Large intestine (tissue), 3 donors: ENCODE data around the gene TNNC1. TPM values are rescaled to one million over a fixed set of nuclear protein-coding genes. Genes with fewer than 3 reads are reported as not detected.

Experiments
- DNase-seq, 2 donors: peaks; one replicate each; pipeline versions ENCODE4 v3.0.0 to v3.0.0-alpha.2; 2013
- H3K27ac ChIP-seq: one replicate; pipeline ENCODE4 v1.5.1; 2013; ENCODE audit warnings: low read length
- H3K27me3 ChIP-seq: 2 replicates; pipeline ENCODE4 v1.6.1; 2013; ENCODE audit warnings: low read length; ENCODE audit not compliant: control insufficient read depth, insufficient read depth
- H3K36me3 ChIP-seq: 2 replicates; pipeline ENCODE4 v1.6.1; 2013; ENCODE audit warnings: low read length; ENCODE audit not compliant: control insufficient read depth, insufficient read depth
- H3K4me1 ChIP-seq: one replicate; pipeline ENCODE4 v1.6.1; 2013; ENCODE audit warnings: low read length; ENCODE audit not compliant: control insufficient read depth, insufficient read depth
- H3K4me3 ChIP-seq: one replicate; pipeline ENCODE4 v1.5.1; 2013; ENCODE audit warnings: low read length
- H3K9me3 ChIP-seq: one replicate; pipeline ENCODE4 v1.6.1; 2013; ENCODE audit warnings: mild to moderate bottlenecking, low read depth, low read length, moderate library complexity; ENCODE audit not compliant: control insufficient read depth
- WGBS: methylation state at CpG from one replicate; pipeline ENCODE4 v1.1.5; 2013; ENCODE audit warnings: low lambda C conversion rate; ENCODE audit not compliant: insufficient coverage; 5-methylcytosine and 5-hydroxymethylcytosine counted together
- polyA plus RNA-seq: library from polyadenylated mRNA; unstranded; fragments of 120-200 nt; gene quantifications from one replicate; pipeline ENCODE4 v1.2.1, GENCODE V29; 2013

Gene TNNC1
- polyA plus RNA-seq, 1 donor: 1.8 TPM

DNA sequence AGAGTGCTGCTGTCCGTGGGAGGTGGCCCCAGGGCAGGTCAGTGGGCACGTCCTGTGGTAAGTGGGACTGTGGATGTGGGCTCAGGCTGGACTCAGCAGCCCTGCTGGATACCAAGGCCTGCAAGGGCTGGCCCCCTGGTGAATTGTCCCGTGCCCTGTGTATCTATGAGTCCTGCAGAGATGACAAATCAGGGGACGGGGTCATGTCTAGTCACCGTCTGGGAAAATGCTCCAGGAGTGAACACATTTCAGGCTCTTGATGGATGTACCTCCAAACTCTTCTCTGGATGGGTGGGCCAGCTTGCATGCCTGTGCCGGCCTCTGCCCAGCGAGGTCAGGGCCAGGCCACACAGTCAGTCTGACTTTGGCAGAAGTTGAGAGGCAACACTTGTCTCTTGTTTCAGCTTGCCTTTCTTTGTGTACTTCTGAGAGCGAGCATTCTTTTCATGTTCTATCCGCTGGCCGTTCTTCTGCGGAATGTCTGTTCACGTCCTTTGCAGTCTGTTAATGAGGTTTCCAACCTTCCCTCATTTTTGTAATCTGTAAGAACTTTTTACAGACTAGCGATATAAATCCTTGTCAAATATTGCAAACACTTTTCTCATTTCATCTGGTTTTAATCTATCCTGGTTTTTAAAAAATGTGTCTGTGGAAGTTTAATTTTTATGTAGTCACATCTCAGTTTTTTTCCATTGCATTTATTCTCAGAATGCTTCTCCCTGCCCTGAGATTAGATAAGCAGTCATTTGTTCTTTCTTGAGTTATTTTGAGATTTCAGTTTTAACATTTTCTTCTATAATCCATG, 29.9 kb upstream of the TNNC1 start:
- H3K9me3 ChIP-seq: peaks cover 11% of the 10 kb centered on the region
- H3K27ac ChIP-seq: no peak overlapping the region
- H3K36me3 ChIP-seq: peaks cover 82% of the 10 kb centered on the region
- H3K4me1 ChIP-seq: no peaks in the 10 kb centered on the region
- WGBS: 87% methylated on average over 6 of the region's 13 CpGs
- H3K4me3 ChIP-seq: no peak overlapping the region
- no peak for DNase-seq
- no peaks in the 10 kb centered on the region for H3K27me3 ChIP-seq

DNA sequence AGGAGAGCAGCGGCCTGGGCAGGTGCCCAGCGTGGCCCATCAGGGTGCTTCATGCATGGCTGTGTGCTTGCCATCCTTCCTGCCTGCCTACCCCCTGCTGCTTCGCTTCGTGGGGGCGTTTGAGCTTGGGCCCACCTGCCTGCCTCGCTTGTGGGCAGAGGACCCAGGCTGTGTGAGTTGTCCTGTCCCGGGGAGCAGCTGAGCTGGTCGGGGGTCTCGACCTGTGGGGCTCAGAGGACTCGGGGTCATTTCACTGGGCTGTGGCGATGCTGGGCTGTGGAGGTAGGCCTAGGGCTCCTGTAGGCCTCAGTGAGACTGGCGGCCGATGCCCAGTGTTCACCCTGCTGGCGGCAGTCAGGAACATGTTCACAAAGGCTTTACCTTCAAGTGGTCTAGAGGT, 29.2 kb upstream of the TNNC1 start:
- H3K4me3 ChIP-seq: no peak overlapping the region
- no peak for DNase-seq
- H3K4me1 ChIP-seq: no peaks in the 10 kb centered on the region
- WGBS: no CpG with 5 or more reads among the region's 14 CpGs
- no peaks in the 10 kb centered on the region for H3K27me3 ChIP-seq
- no peak overlapping the region for H3K27ac ChIP-seq
- H3K9me3 ChIP-seq: peaks cover 8% of the 10 kb centered on the region
- peaks cover 83% of the 10 kb centered on the region for H3K36me3 ChIP-seq

DNA sequence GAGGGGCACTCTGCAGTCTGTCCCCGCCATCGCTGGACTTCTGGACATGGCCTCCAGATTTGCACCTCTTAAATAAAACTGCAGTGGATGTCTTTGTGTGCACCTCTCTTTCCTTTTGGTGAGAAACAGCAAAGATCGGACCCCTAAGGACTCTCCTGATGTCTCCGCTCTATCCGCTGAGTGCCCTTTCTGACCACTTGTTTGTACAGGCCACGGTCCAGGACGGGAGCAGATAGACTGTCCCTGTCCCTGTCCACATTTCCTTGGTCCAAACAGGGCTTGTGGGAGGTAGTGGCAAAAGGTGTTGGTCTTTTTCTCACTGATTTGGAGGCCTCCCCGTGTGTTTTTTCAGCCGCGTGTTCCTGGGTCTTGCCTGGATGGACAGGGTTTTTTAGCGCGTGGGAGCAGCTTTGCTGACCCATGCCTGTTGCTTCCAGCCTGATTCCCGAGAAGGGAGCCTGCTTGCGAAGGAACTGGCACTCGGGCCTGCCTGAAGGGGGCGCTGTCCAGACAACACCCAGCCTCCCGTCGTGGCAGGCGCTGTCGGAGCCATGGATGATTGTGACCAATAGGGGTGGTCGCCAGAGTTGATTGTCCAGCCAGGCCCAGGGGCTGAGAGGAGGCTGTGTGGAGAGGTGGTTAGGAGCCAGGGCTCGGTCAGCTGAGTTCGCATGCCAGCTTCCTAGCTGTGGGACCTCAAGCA, 28.1 kb upstream of the TNNC1 start:
- H3K27ac ChIP-seq: no peak overlapping the region
- peaks cover 1% of the 10 kb centered on the region for H3K9me3 ChIP-seq
- no peak overlapping the region for H3K4me3 ChIP-seq
- H3K4me1 ChIP-seq: no peaks in the 10 kb centered on the region
- H3K36me3 ChIP-seq: peaks cover 83% of the 10 kb centered on the region
- no peaks in the 10 kb centered on the region for H3K27me3 ChIP-seq
- no CpG with 5 or more reads among the region's 23 CpGs for WGBS
- no peak for DNase-seq

DNA sequence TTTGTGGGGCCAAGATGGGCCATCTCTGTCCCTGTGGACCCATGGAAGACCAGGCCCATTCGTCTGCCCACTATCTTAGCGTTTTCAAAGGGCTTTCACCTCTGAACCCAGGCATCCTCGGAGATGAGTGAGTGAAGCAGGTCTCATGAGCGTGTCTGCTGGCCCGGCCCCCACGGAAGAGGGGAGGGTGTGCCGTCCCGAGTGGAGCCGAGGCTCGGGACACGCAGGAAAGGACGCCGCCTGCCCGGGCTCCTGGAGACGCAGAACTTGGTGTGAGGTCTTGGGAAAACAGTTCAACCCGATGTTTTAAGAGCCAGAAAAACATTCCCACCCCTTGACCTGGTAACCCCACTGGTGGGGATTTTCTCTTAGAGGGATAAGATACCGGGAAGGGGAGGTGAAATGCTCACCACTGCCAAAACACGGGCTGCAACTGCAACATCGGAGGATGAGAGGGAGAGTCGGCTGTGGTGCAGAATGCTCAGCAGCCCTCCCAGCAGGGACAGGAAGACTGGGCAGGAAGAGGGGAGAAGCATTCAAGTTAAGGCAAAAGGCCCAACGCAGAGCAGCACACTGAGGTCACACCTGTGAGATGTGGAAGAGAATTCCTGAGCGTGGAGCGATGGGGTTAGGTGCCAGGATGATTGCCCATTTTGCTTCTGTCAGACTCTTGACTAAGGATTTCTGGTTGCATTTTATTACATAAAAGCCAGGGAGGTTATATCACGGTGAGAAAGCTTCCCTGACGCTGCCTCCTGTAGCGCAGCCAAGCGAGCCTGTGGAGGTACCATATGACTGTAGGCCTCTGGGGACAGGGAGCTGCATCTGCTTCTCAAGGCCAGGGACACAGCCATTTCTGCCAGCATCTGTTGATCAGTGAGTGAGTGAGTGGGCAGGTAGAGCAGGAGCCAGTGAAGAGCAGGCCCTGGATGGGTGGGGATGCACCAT, 27.2 kb upstream of the TNNC1 start:
- no peak overlapping the region for H3K4me3 ChIP-seq
- no peaks in the 10 kb centered on the region for H3K27me3 ChIP-seq
- no peaks in the 10 kb centered on the region for H3K9me3 ChIP-seq
- peaks cover 83% of the 10 kb centered on the region for H3K36me3 ChIP-seq
- H3K27ac ChIP-seq: no peak overlapping the region
- no peaks in the 10 kb centered on the region for H3K4me1 ChIP-seq
- WGBS: no CpG with 5 or more reads among the region's 27 CpGs
- DNase-seq: no peak

DNA sequence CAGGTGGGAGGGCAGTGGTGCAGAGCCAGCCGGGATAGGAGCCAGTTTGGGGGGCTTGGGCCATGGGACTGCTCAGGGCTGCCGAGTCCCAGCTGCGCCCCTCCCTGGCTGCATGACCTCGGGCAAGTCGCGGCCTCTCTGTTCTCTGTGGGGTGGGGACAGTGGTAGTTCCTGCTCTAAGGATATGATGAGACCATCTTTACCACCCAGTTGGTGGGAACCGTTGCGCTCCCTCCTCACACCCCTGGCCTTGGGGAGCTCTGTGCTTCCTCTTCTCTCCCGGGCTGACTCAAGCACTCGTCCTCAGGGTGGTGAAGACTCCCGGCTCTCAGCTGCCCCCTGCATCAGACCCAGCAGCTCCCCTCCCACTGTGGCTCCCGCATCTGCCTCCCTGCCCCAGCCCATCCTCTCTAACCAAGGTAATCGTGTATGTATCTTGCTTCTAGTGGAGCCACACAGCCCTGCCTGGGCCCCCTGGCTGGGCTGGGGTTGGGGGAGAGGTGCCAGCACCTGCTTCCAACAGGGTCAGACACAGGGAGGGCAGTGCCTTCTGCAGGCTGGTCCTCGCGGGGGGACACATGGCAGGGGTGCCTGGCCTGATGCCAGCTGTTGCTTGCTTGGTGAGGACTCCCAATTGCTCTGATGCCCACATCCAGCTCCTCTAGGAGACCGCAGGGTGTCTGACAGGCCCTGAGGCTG, 26.2 kb upstream of the TNNC1 start:
- Histone ChIP-seq H3K4me1 (no peaks in the 10 kb centered on the region), H3K9me3 (no peaks in the 10 kb centered on the region), H3K36me3 (peaks cover 85% of the 10 kb centered on the region), H3K4me3 (no peak overlapping the region), H3K27me3 (no peaks in the 10 kb centered on the region), H3K27ac (no peak overlapping the region)
- WGBS: 83% methylated on average over 1 of the region's 16 CpGs
- DNase-seq: no peak

DNA sequence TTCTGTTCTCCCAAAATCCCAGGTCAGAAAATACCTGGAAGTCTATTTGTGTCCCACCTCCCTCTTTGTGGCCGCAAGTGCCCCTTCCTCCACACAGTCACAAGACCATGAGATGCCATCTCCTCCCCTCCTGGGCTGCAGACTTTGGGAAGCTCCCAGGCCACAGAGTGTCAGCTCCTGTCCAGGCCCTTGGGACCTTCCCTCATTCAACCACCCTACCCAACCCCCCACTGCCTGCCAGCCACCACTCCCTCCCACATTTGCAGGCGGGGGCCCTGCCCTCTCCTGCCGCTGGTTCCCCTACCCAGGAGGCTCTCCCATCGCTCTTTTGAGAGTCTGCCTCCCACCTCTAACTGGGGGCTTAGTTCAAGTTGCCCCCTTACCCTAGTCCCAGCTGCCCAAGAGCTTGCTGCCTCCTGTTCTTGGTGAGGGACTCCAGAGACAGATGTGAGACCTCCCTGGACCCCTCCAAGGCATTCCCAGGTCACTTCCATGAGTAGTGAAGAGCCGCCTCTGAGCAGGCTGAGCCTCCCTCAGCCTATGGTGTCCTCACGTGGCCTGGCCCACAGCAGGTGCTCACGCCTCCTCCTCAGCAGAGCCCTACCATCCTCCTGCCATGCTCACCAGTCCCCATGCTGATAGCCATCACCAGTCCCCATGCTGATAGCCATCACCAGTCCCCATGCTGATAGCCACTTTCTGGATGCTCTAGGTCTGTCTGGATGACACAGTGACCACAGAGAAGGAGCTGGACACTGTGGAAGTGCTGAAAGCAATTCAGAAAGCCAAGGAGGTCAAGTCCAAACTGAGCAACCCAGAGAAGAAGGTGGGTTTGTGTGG, 25.4 kb upstream of the TNNC1 start:
- no peak overlapping the region for H3K27ac ChIP-seq
- no peak overlapping the region for H3K4me3 ChIP-seq
- no CpG with 5 or more reads among the region's 7 CpGs for WGBS
- no peaks in the 10 kb centered on the region for H3K9me3 ChIP-seq
- H3K4me1 ChIP-seq: no peaks in the 10 kb centered on the region
- H3K36me3 ChIP-seq: peaks cover 86% of the 10 kb centered on the region
- no peak for DNase-seq
- no peaks in the 10 kb centered on the region for H3K27me3 ChIP-seq

DNA sequence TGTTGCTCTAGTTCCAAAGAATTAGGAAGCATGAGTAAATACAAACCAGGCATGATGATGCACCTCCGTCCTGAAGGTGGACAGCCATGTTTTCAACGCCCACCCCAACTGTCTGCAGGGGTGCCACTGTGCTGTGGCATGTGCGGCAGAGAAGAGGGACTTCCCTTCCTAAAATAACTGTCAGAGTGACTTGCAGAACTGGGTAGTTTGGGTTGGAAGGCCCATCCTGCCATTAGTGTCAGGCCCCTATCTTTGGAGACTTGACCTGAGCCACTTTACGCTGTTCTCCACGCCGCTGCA, 23.9 kb upstream of the TNNC1 start:
- H3K4me1 ChIP-seq: no peaks in the 10 kb centered on the region
- no CpG with 5 or more reads among the region's 6 CpGs for WGBS
- DNase-seq: no peak
- H3K4me3 ChIP-seq: no peak overlapping the region
- H3K27ac ChIP-seq: no peak overlapping the region
- H3K9me3 ChIP-seq: no peaks in the 10 kb centered on the region
- H3K36me3 ChIP-seq: peaks cover 95% of the 10 kb centered on the region
- H3K27me3 ChIP-seq: no peaks in the 10 kb centered on the region

DNA sequence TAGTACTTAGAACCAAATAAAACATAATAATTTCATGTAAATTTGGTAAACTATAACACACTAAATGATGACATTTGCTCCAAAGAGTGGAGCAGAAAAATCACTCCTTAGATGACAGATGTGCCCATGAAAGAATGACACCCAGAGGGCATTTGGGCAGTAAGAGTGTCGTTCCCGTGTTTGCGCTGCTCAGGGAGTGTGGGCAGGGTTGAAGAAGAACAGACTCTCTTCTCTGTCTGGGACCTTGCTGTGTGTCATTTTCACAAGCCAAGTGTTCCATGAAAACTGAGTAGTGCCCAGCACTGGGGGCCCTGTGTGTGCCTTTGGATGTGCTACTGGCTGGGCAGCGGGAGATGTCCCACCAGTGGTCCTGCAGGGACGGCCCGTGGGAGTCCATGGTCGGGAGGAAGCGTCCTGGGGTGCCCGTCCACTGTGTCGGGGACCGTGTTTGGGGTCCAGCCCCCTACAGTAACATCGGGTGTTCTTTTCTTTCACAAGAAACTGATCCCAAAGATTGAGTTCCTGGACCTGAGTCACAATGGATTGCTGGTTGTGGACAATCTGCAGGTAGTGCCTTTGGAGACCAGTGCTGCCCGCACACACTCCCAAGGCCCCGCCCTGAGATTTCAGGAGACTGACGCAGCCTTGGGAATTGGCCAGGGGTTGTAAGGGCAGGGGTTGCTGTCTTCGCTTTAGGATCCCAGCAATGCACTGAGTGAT, 23.4 kb upstream of the TNNC1 start:
- H3K36me3 ChIP-seq: peaks cover 95% of the 10 kb centered on the region
- no peak for DNase-seq
- no CpG with 5 or more reads among the region's 16 CpGs for WGBS
- H3K27me3 ChIP-seq: no peaks in the 10 kb centered on the region
- no peaks in the 10 kb centered on the region for H3K4me1 ChIP-seq
- H3K4me3 ChIP-seq: no peak overlapping the region
- H3K27ac ChIP-seq: no peak overlapping the region
- no peaks in the 10 kb centered on the region for H3K9me3 ChIP-seq

DNA sequence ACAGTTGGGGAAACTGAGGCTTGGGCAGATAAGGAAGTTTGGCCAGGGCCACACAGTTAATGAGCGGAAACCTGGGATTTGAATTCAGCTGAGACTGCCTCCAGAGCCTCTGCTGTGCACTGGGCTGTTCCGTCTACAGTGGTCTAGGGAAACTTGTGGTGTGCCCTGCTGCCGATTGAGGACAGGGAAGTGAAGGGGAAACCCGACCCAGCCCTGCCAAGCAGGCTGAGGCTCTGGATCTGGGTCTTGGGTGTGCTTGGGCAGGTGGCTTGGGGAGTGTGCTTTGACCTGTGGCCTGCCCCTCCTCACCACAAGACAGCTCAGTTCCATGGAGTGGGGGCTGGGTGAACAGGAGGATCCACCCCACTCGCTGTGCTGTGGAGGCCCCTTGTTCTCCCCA, 19.2 kb upstream of the TNNC1 start:
- H3K36me3 ChIP-seq: peaks cover 81% of the 10 kb centered on the region
- no peaks in the 10 kb centered on the region for H3K4me1 ChIP-seq
- WGBS: no CpG with 5 or more reads among the region's 5 CpGs
- no peak overlapping the region for H3K27ac ChIP-seq
- H3K4me3 ChIP-seq: no peak overlapping the region
- no peaks in the 10 kb centered on the region for H3K9me3 ChIP-seq
- no peak for DNase-seq
- no peaks in the 10 kb centered on the region for H3K27me3 ChIP-seq
